ENCODE data around the gene TAF11L12. TPM values are rescaled to one million over a fixed set of nuclear protein-coding genes. Genes with fewer than 3 reads are reported as not detected.

TAF11L12 gene
- total and polyA plus RNA-seq, 2 of the 8 experiments (the other 6 are each of a cell fraction or from before 2014, with no cell fraction given): not detected

DNA sequence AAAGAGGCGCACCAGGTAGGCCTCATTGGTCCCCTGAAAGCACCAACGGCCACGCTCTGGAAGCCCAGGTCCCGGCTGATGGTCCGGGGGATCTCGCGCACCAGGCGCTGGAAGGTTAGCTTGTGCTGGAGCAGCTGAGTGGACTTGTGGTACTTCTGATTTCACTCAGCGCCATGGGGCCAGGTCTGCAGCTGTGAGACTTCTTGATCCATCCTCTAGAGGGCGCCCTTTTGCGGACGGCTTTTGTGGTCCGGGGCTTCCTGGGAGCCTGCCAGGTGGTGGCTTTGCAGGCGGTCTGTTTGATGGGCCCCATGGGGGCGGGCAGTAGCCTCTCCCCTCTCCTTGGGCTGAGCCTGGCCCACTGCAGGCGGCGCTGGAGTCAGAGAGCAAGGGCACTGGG, 10.4 kb downstream of the TAF11L12 start (continued):
- TF ChIP-seq BRCA1 (IDR thresholded peaks at IDR 0.05; ENCODE audit: low read depth, low read length): no peak
- no peak for TF ChIP-seq EGR1 (IDR thresholded peaks at IDR 0.05; ENCODE audit: borderline replicate concordance, low read depth, low read length)
- no peak for TF ChIP-seq EZH2 (IDR thresholded peaks at IDR 0.05; ENCODE audit: low read depth, low read length, severe bottlenecking)
- no peak for TF ChIP-seq PHF8 (conservative IDR thresholded peaks at IDR 0.05; ENCODE audit: low read depth, low read length)
- no peak for TF ChIP-seq SRF (IDR thresholded peaks at IDR 0.05; ENCODE audit: low read depth, low read length)
- no peak for TF ChIP-seq KDM4A (IDR thresholded peaks at IDR 0.05; ENCODE audit: low read depth, low read length, severe bottlenecking)
- TF ChIP-seq TAF7 (optimal IDR thresholded peaks at IDR 0.05; ENCODE audit: borderline replicate concordance, low read depth, low read length): no peak
- TF ChIP-seq RNF2 (IDR thresholded peaks at IDR 0.05; ENCODE audit: borderline replicate concordance, low read depth, low read length, missing control alignments, poor library complexity, severe bottlenecking): no peak
- TF ChIP-seq BACH1 (IDR thresholded peaks at IDR 0.05; ENCODE audit: low read length): no peak
- TF ChIP-seq, protein P1, sequence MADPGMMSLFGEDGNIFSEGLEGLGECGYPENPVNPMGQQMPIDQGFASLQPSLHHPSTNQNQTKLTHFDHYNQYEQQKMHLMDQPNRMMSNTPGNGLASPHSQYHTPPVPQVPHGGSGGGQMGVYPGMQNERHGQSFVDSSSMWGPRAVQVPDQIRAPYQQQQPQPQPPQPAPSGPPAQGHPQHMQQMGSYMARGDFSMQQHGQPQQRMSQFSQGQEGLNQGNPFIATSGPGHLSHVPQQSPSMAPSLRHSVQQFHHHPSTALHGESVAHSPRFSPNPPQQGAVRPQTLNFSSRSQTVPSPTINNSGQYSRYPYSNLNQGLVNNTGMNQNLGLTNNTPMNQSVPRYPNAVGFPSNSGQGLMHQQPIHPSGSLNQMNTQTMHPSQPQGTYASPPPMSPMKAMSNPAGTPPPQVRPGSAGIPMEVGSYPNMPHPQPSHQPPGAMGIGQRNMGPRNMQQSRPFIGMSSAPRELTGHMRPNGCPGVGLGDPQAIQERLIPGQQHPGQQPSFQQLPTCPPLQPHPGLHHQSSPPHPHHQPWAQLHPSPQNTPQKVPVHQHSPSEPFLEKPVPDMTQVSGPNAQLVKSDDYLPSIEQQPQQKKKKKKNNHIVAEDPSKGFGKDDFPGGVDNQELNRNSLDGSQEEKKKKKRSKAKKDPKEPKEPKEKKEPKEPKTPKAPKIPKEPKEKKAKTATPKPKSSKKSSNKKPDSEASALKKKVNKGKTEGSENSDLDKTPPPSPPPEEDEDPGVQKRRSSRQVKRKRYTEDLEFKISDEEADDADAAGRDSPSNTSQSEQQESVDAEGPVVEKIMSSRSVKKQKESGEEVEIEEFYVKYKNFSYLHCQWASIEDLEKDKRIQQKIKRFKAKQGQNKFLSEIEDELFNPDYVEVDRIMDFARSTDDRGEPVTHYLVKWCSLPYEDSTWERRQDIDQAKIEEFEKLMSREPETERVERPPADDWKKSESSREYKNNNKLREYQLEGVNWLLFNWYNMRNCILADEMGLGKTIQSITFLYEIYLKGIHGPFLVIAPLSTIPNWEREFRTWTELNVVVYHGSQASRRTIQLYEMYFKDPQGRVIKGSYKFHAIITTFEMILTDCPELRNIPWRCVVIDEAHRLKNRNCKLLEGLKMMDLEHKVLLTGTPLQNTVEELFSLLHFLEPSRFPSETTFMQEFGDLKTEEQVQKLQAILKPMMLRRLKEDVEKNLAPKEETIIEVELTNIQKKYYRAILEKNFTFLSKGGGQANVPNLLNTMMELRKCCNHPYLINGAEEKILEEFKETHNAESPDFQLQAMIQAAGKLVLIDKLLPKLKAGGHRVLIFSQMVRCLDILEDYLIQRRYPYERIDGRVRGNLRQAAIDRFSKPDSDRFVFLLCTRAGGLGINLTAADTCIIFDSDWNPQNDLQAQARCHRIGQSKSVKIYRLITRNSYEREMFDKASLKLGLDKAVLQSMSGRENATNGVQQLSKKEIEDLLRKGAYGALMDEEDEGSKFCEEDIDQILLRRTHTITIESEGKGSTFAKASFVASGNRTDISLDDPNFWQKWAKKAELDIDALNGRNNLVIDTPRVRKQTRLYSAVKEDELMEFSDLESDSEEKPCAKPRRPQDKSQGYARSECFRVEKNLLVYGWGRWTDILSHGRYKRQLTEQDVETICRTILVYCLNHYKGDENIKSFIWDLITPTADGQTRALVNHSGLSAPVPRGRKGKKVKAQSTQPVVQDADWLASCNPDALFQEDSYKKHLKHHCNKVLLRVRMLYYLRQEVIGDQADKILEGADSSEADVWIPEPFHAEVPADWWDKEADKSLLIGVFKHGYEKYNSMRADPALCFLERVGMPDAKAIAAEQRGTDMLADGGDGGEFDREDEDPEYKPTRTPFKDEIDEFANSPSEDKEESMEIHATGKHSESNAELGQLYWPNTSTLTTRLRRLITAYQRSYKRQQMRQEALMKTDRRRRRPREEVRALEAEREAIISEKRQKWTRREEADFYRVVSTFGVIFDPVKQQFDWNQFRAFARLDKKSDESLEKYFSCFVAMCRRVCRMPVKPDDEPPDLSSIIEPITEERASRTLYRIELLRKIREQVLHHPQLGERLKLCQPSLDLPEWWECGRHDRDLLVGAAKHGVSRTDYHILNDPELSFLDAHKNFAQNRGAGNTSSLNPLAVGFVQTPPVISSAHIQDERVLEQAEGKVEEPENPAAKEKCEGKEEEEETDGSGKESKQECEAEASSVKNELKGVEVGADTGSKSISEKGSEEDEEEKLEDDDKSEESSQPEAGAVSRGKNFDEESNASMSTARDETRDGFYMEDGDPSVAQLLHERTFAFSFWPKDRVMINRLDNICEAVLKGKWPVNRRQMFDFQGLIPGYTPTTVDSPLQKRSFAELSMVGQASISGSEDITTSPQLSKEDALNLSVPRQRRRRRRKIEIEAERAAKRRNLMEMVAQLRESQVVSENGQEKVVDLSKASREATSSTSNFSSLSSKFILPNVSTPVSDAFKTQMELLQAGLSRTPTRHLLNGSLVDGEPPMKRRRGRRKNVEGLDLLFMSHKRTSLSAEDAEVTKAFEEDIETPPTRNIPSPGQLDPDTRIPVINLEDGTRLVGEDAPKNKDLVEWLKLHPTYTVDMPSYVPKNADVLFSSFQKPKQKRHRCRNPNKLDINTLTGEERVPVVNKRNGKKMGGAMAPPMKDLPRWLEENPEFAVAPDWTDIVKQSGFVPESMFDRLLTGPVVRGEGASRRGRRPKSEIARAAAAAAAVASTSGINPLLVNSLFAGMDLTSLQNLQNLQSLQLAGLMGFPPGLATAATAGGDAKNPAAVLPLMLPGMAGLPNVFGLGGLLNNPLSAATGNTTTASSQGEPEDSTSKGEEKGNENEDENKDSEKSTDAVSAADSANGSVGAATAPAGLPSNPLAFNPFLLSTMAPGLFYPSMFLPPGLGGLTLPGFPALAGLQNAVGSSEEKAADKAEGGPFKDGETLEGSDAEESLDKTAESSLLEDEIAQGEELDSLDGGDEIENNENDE (IDR thresholded peaks at IDR 0.05; ENCODE audit: insufficient replicate concordance, low read length): no peak
- no peak for TF ChIP-seq POU5F1 (IDR thresholded peaks at IDR 0.05; ENCODE audit: low read depth, low read length)

Data from H1 (cell line).